ENCODE data around the gene STAP1.
"Not testable (repeated sequence)": the region's sequence is repeated elsewhere in the genome, so short reads cannot be mapped to it uniquely, and the experiment has no call there.

STAP1 gene

GRCh38 chr4:67632492-67632891, 74.0 kb downstream of the STAP1 start:
- no peak for TF ChIP-seq CTCF (IDR thresholded peaks at IDR 0.05; ENCODE audit: borderline replicate concordance, control extremely low read depth, extremely low read depth, insufficient read depth, missing control alignments)
- in situ Hi-C loops (cut with MboI; ENCODE audit: low sequenced_read_pairs, unreplicated experiment) = no loop called here
- no peak for DNase-seq (ENCODE audit: low spot score)

GRCh38 chr4:67634741-67635140, 76.2 kb downstream of the STAP1 start:
- no peak for TF ChIP-seq CTCF (IDR thresholded peaks at IDR 0.05; ENCODE audit: borderline replicate concordance, control extremely low read depth, extremely low read depth, insufficient read depth, missing control alignments)
- in situ Hi-C loops (cut with MboI; ENCODE audit: low sequenced_read_pairs, unreplicated experiment) = no loop called here

GRCh38 chr4:67635331-67635730, 76.8 kb downstream of the STAP1 start:
- DNase-seq (ENCODE audit: low spot score) = no peak
- no peak for TF ChIP-seq CTCF (IDR thresholded peaks at IDR 0.05; ENCODE audit: borderline replicate concordance, control extremely low read depth, extremely low read depth, insufficient read depth, missing control alignments)
- in situ Hi-C loops (cut with MboI; ENCODE audit: low sequenced_read_pairs, unreplicated experiment) = no loop called here

More at GRCh38 chr4:67634741-67635140, 76.2 kb downstream of the STAP1 start:
- DNase-seq (ENCODE audit: low spot score) = no peak

- DNase-seq (ENCODE audit: low spot score); in situ Hi-C loops (cut with MboI; ENCODE audit: low sequenced_read_pairs, unreplicated experiment): not testable (repeated sequence)
Measured at GRCh38 chr4:67636978-67637377, 78.5 kb downstream of the STAP1 start.

- TF ChIP-seq CTCF (IDR thresholded peaks at IDR 0.05; ENCODE audit: borderline replicate concordance, control extremely low read depth, extremely low read depth, insufficient read depth, missing control alignments) = no peak
- DNase-seq (ENCODE audit: low spot score) = no peak
- in situ Hi-C loops (cut with MboI; ENCODE audit: low sequenced_read_pairs, unreplicated experiment) = no loop called here
Measured at GRCh38 chr4:67638136-67638535, 79.6 kb downstream of the STAP1 start.

- DNase-seq (ENCODE audit: low spot score) = no peak
- TF ChIP-seq CTCF (IDR thresholded peaks at IDR 0.05; ENCODE audit: borderline replicate concordance, control extremely low read depth, extremely low read depth, insufficient read depth, missing control alignments) = no peak
- in situ Hi-C loops (cut with MboI; ENCODE audit: low sequenced_read_pairs, unreplicated experiment) = no loop called here
Measured at GRCh38 chr4:67651536-67651935, 93.0 kb downstream of the STAP1 start.

All from GM13976 (cell line).